ENCODE results near the gene HIF3A. TPM values are rescaled to one million over a fixed set of nuclear protein-coding genes. Genes with fewer than 3 reads are reported as not detected.
"Not testable (repeated sequence)": the region's sequence is repeated elsewhere in the genome, so short reads cannot be mapped to it uniquely, and the experiment has no call there.

HIF3A gene
- total RNA-seq, 2 donors from 2014 or later, result 50.0 to 79.8 TPM

DNA sequence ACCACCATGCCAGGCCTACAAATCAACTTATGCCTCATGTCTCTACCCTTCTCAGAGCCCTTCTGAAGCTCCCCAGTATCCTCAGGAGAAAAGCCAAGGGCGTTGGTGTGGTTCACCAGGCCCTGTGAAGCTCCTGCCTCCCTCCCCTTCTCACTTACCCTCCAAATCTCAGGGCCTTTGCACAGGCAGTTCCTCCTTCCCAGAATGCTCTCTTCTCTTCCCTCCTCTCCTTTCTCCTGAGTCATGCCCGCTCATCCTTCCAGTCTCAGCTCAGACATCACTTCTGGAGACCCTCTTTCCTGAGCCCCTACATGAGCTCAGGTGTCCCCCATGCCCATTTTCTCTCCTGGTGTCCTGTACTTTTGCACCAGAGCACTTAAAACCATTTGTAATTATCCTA, 20.5 kb downstream of the HIF3A start:
- intact Hi-C loops (cut with DNase I), result no loop called here
- no peak for DNase-seq (ENCODE audit: low spot score)

DNA sequence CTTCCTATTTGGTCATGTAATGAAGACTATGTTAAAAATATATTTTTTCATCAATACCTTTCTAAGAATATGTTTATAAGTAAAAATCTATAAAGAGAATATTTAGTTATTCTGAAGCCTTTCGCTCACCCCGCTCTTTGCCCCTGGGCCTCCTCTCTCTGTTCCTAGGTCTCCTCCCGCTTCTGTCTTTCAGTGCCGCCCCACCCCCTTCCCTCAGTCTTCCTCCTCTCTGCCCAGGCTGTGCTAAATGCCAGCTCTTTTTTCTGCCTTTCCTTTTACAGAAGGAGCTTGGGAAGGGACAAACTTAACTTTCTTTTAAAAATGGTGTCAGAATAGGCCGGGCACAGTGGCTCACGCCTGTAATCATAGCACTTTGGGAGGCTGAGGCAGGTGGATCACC, 22.8 kb downstream of the HIF3A start:
- intact Hi-C loops (cut with DNase I), result no loop called here

DNA sequence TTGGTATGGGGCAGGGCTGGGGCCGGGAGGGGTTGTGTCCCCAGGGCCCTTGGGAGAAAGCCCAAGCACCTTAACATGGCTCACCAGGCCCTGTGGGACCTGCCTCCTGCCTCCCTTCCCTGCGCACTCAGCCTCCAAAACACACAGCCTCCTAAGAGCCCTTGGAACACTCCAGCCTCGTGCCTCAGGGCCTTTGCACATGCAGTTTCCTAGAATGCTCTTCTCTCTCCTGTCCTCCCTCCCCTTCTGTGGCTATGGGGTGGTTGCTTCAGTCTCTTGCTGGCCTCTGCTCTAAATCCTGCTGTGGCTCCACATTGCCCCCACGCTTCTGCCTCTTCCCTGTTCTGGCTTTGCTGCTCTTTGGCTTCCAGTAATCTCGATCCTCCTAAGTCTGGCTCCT, 23.7 kb downstream of the HIF3A start:
- intact Hi-C loops (cut with DNase I), result no loop called here
- DNase-seq (ENCODE audit: low spot score), result no peak

More for the DNA sequence above, 22.8 kb downstream of the HIF3A start:
- no peak for DNase-seq (ENCODE audit: low spot score)

DNA sequence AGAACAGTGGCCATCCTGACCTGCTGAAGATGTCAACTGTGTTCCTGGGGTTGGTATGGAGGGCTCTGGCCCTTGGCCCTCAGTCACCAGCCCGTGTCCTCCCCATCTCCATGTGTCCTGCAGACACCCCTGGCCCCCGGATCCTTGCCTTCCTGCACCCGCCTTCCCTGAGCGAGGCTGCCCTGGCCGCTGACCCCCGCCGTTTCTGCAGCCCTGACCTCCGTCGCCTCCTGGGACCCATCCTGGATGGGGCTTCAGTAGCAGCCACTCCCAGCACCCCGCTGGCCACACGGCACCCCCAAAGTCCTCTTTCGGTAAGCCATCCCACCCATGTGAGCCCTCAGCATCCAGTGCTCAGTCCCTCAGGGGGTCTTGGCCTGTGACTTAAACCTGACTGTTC, 24.8 kb downstream of the HIF3A start:
- intact Hi-C loops (cut with DNase I), result no loop called here
- DNase-seq (ENCODE audit: low spot score), result no peak

DNA sequence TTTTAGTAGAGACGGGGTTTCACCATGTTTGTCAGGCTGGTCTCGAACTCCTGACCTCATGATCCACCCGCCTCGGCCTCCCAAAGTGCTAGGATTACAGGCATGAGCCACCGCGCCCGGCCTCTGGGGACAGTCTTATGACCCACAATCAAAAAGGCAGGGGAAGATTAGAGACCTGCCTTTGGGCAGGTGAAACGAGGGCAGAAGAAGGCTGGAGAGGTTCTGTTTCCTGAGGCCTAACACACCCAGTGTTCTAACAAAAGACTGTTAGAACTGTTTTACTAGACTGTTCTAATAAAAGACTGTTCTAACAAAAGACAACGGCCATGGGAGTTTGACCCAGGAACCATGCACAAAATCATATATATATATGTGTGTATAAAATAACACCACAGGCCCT, 26.4 kb downstream of the HIF3A start:
- DNase-seq (ENCODE audit: low spot score); intact Hi-C loops (cut with DNase I): not testable (repeated sequence)

DNA sequence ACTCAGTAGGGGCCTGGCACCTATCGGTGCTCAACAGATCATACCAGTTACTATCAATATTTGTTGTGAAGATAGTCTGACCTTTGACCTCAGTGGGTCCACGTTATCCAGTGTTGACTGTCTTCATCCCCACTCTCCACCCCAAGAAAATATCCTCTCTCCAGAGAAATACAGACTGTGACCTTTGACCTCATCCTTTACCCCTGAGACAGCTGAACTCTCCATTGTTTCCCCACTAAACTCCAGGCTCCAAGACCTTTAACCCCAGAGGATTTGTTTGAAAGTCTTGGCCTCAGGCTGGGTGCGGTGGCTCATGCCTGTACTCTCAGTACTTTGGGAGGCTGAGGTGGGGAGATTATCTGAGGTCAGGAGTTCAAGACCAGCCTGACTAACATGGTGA, 27.4 kb downstream of the HIF3A start:
- intact Hi-C loops (cut with DNase I), result no loop called here
- DNase-seq (ENCODE audit: low spot score), result no peak

DNA sequence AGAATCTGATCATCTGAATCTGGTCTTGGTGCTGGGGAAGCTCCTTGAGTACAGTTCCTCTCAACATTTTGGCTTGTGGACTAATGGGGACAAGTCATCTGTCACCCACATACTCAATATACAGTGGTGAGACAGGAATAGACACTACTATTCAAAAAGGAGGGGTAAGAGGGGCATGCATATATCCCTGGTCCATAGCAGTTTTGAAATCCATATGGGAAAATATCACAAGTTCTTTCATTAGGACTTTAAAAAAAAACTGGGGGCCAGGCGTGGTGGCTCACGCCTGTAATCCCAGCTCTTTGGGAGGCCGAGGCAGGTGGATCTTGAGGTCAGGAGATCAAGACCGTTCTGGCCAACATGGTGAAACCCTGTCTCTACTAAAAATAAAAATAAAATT, 29.8 kb downstream of the HIF3A start:
- DNase-seq (ENCODE audit: low spot score), result no peak
- intact Hi-C loops (cut with DNase I), result no loop called here

DNA sequence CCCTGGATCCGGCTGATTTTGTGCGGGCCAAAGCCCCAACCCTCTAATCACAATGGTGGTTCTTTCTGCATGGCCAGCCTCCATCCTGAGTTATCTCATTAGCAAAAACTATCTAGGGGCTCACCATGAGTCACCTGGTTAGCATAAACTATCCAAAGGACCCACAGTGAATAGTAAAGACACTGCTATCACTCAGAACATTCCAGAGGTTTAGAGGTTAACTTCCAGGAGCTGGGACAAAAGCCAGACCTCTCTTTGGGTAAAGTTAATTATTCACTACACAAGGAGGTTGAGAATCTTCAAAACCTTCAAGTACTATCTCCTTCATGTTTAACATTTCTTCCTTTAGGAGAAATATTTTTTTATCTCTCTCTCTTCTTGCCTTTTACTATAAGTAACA, 31.2 kb downstream of the HIF3A start:
- DNase-seq (ENCODE audit: low spot score), result no peak
- intact Hi-C loops (cut with DNase I), result no loop called here

DNA sequence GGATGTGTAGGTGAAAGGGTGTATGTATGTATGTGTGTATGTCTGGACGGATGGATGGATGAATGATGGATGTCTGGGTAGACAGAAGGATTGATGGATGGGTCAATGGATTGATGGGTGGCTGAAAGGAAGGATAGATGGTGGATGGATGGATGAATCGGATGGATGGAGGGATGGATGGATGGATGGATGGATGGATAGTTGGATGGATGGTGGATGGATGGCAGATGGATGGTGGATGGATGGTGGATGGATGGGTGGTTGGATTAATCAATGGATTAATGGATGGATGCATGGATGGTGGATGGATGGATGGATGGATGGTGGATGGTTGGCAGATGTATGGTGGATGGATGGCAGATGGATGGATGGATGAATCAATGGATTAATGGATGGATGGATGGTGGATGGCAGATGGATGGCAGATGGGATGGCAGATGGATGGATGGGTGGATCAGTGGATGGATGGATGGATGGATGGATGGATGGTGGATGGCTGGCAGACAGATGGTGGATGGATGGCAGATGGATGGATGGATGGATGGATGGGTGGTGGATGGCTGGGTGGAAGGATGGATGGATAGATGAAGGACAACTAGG, 33.6 kb downstream of the HIF3A start:
- intact Hi-C loops (cut with DNase I), result no loop called here
- DNase-seq (ENCODE audit: low spot score), result no peak

DNA sequence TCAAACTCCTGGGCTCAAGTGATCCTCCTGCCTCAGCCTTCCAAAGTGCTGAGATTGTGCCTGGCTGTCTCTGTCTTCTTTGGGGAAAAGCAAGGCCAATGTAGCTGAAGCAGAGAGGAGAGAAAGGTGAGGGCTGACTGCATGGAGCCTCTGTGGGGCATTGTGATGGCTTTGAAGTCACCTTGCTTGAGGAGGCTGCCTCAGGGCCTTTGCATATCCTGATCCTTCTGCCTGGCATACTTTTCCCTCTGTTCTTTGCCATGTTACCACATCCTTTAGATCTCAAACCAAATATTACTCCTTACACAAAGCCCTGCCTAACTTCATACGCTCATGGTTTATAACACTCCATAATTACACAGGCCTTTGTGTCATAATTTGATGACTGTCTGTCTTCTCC, 40.6 kb downstream of the HIF3A start:
- peak; percentile 36 for DNase-seq (ENCODE audit: low spot score)
- intact Hi-C loops (cut with DNase I), result loop anchor here in 1 of 2 donors (5.0 kb wide), 1 partner anchor 55 kb away; no protein-coding TSS in a partner anchor

DNA sequence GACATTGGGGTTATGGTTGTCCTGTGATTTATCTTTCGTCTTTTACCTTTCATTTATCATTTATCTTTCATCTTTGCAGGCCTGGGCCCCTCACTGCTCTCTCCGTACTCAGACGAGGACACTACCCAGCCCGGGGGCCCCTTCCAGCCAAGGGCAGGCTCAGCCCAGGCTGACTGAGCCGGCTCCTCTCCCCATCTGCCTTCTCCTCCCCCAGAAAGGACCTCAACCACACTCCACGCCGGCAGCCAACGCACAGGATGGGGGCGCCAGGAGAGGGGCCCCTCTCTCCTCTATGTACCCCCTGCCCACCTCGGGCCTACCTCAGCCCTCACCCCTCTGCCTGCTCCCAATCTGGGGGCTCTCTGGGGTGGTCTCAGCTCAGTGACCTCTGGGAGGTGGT, 42.6 kb downstream of the HIF3A start:
- intact Hi-C loops (cut with DNase I), result loop anchor here in 1 of 2 donors (5.0 kb wide), 1 partner anchor 57 kb away; no protein-coding TSS in a partner anchor
- DNase-seq (ENCODE audit: low spot score), result peak; percentile 44

DNA sequence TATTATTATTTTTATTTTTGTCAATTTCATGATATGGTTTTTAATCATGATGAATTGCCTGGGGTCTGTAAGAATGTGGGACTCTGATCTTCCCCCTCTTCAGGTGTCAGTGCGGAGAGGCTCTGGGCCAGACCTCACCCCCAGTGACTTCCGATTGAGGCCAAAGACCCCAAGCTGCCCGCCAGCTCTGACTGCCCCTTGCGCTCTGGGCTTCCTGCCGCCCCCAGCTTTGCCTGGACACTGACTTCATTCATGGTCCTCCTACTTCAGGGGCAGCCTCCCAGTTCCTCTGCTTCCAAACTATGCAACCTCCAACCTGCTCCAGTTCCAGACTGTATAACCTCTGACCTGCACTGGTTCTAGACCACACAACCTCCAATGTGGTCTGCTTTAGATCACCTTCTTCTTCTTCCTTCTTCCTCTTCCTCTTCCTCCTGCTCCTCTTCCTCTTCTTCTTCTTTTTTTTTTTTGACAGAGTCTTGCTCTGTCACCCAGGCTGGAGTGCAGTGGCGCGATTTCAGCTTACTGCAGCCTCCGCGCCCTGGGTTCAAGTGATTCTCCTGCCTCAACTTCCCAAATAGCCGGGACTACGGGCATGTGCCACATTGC, 43.3 kb downstream of the HIF3A start:
- intact Hi-C loops (cut with DNase I), result no loop called here
- DNase-seq (ENCODE audit: low spot score), result peak; percentile 68

DNA sequence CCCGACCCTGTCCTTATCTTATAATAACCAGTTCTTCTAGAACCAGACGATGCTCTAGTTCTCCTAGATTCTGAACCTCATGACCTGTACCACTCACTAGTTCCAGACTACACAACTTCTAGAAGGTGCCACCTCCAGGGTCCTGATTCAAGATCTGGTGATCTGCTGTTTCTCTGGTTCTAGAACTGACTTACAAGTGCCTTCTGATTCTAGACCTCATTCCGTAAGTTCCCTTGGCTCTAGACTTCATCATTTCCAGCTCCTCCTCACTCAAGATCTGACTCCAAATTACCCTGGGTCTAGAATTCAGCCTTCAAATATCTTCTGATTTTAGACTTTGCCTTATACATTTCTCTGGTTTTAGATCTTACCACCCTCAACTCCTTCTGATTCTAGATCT, 45.1 kb downstream of the HIF3A start:
- DNase-seq (ENCODE audit: low spot score), result no peak
- intact Hi-C loops (cut with DNase I), result no loop called here

DNA sequence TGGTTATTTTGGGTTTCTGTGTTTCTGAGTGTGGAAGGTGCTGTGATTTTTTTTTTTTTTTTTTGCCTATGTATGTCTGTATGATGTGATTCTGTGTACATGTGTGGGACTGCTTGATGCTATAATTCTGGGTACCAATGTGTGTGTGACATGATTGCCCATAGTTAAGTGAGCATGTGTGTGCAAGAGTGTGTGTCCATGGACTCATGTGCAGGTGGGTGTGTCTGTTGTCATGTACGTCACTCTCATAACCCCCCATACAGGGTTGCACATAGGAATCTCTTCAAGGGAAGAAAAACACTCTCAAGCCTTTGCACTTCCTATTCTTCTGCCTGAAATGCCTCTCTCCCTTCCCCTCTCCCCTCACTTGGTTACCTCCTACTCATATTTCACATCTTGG, 47.5 kb downstream of the HIF3A start:
- no peak for DNase-seq (ENCODE audit: low spot score)
- intact Hi-C loops (cut with DNase I), result no loop called here

DNA sequence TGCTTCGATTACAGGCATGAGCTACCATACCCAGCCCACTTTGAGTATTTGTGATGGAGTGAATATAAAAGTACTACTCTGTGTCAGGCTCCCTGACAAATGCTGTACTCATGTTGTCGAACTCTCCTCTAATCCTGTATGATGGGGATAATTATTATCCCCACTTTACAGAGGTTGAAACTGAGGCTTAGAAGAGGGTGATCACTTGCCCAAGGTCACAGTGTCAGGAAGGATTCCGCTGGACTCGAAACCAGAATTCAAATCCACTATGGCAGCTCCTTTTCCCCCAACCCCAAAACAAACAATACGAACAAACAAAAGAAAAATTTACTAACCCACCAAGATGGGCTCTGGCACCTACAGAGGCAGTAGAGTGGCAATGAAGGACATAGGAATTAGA, 48.3 kb downstream of the HIF3A start:
- intact Hi-C loops (cut with DNase I), result no loop called here
- DNase-seq (ENCODE audit: low spot score), result no peak

DNA sequence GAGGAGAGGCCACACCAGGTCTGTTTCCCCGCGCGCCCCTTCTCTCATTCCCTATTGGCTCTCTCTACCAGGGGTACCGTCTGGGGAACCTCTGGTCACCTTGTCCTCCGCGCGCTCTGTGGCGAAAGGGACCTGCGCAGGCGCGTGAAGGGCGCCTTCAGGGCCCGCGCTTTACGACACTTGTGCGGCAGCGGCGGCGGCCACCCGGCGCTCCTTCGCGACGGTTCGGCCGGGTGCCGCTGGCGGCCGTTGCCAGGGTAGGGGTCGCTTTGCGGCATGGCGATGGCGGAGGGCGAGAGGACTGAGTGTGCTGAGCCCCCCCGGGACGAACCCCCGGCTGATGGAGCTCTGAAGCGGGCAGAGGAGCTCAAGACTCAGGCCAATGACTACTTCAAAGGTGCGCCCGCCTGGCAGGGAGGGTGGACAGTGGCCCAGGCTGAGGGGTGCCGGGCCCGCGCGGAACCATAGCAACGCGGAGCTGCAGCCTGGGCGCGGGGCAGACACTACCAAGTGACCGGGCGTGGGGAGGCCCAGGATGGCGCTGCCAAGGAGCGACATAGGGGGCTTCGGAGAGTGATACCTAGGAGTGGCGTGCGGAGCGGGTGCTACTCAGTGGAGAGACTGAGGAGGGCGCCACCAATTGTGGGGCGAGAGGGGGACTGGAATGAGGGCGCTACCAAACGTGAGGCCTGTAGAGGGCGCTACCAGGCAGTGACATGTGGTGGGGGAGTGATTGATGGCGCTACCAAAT, 50.2 kb downstream of the HIF3A start, which contains the start of gene PPP5C:
PPP5C (plus strand) TSS at position 267 of the 751 bp plus-strand sequence; CDS start at position 277, 10 bp downstream.
- DNase-seq (ENCODE audit: low spot score), result peak; percentile 97
- intact Hi-C loops (cut with DNase I), result no loop called here

DNA sequence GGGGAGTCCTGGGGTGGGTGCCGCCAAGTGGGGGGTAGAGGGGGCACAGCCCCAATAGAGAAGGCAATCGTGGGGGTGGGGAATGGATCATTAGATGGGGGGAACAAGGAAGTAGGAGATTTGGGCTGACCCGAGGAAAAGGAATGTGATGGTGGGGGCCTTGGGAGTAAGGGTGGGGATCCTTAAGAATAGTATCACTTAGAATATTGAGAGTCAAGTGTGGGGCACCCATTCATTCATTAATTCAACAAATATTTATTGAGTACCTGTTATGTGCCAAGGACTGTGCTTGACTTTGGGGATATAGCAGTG, 50.7 kb downstream of the HIF3A start:
- DNase-seq (ENCODE audit: low spot score), result no peak
- intact Hi-C loops (cut with DNase I), result no loop called here

DNA sequence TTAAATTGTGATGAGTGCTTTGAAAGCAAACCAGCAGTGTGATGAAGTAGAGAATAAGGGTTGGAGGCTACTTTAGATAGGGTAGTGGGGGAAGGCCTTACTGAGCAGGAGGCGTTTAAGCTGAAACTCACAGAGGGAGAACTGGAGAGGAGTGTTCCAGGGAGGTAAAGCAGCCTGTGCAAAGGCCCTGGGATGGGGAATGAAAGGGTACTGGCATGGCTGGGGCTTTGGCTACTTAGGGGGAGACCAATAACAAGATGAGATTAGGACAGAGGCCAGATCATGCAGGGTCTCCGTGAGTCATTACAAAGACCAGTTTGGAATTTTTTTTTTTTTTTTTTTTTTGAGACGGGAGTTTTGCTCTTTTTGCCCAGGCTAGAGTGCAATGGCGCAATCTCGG, 51.1 kb downstream of the HIF3A start:
- intact Hi-C loops (cut with DNase I), result no loop called here
- DNase-seq (ENCODE audit: low spot score), result peak; percentile 26

DNA sequence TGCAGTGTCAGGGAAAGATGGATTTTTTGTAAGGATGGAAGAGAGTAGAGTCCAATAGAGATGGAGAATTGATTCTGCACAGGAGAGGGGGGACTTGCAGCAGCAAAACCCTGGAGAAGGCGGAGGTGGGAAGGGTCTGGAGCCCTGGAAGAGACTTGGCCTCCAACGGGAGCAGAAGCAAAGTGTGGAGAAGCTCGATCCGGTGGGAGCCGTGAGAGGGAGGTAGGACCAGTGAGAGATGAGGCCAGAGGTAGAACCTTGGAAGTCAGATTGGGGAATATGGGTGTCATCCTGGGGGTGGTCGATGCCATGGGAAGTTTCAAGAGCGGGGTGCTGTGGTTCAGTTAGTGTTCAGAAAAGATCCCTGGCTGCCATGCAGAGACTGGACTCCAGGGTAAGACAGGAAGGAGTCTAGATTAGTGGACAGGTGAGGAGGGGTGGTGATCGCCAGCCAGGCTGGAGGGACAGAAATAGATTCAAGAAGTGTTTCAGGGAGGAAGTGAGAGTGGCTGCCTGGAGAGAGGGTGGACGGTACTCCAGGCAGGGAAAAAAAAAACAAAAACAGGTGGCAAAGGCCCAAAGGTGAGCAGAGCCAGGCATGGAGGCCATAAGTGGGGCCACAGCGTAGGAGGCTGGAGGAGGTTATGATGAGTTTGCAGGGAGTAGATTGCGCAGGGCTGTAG, 52.6 kb downstream of the HIF3A start:
- peak; percentile 60 for DNase-seq (ENCODE audit: low spot score)
- intact Hi-C loops (cut with DNase I), result no loop called here

DNA sequence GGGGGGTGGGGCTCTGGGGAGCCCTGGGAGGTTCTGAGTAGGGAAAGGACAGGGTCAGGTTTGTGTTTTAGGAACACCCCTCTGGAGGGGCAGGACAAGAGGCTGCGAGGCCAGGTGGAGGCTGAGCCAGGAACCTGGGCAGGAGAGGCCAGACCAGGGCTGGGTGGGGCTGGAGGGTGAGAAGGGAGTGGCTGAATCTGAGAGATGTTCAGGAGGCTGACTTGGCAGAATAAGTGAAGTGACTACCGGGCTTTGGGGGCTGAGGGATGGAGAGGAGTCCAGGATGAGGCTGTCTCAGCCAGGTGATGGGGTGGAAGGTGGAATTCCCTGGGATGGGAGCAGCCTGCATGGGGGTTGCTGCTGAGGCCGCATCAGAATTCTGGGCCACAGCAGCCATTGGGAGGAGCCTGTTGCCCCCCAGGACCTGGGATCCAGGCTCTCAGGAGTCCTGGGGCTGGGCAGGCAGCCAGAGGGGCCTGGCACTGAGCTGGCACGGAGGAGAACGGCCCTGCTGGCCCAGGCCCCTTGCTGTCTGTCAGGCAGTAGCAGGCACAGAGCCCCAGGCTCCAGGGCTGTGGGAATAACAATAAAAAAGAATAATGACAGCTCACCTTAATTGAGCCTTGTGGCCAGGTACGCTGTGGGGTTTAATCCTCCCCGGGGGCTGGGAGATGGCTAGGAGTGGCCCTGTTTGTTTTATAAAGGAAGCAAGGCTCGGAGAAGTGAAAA, 53.4 kb downstream of the HIF3A start:
- intact Hi-C loops (cut with DNase I), result no loop called here
- DNase-seq (ENCODE audit: low spot score), result peak; percentile 77

Measured in posterior vena cava (tissue), 2 donors.